ENCODE measurements around the gene BICC1. TPM values are rescaled to one million over a fixed set of nuclear protein-coding genes. Genes with fewer than 3 reads are reported as not detected.
A peak's percentile ranks its signal among the peaks of the same experiment; 100 is the strongest.

Gene BICC1
- total RNA-seq, 1 donor from 2014 or later, result 15.2 TPM

GRCh38 chr10:58531084-58531695 is 18.5 kb downstream of the BICC1 start:
- peaks cover 9% of the 10 kb centered on the region for H3K9me3 Mint-ChIP-seq
- H3K27ac Mint-ChIP-seq, result no peak overlapping the region
- no peaks in the 10 kb centered on the region for H3K27me3 Mint-ChIP-seq
- no peak for DNase-seq (ENCODE audit: extremely low spot score, unreplicated experiment)
- H3K36me3 Mint-ChIP-seq, result peaks cover 10% of the 10 kb centered on the region
- no peak overlapping the region for H3K4me3 Mint-ChIP-seq
- H3K4me1 Mint-ChIP-seq (ENCODE audit: unreplicated experiment), result no peaks in the 10 kb centered on the region
- peak; percentile 88 for TF ChIP-seq CTCF (conservative IDR thresholded peaks at IDR 0.05)

DNA sequence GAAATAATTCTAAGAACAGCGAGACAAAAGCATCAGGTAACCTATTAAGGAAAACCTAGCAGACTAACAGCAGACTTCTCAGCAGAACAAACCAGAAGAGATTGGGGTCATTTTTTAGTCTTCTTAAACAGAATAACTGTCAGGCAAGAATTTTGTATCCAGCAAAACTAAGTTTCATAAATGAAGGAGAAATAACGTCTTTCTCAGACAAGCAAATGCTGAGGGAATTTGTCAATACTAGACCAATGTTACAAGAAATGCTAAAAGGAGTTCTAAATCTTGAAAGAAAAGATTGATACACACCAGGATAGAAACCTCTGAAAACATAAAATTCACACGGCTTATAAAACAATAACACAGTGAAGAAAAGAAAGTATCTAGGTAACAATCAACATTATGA is 22.6 kb downstream of the BICC1 start:
- no peak for TF ChIP-seq CTCF (conservative IDR thresholded peaks at IDR 0.05)
- no peak for DNase-seq (ENCODE audit: extremely low spot score, unreplicated experiment)
- Mint-ChIP-seq H3K9me3 (peaks cover 17% of the 10 kb centered on the region), H3K27ac (no peak overlapping the region), H3K4me1 (ENCODE audit: unreplicated experiment) (no peaks in the 10 kb centered on the region), H3K27me3 (no peaks in the 10 kb centered on the region), H3K4me3 (no peak overlapping the region), H3K36me3 (peaks cover 16% of the 10 kb centered on the region)

GRCh38 chr10:58543141-58543540 is 30.5 kb downstream of the BICC1 start:
- DNase-seq (ENCODE audit: extremely low spot score, unreplicated experiment), result no peak
- H3K4me3 Mint-ChIP-seq, result no peak overlapping the region
- no peaks in the 10 kb centered on the region for H3K9me3 Mint-ChIP-seq
- no peaks in the 10 kb centered on the region for H3K4me1 Mint-ChIP-seq (ENCODE audit: unreplicated experiment)
- H3K27me3 Mint-ChIP-seq, result no peaks in the 10 kb centered on the region
- TF ChIP-seq CTCF (conservative IDR thresholded peaks at IDR 0.05), result no peak
- peaks cover 12% of the 10 kb centered on the region for H3K36me3 Mint-ChIP-seq
- no peak overlapping the region for H3K27ac Mint-ChIP-seq

- no peak for TF ChIP-seq CTCF (conservative IDR thresholded peaks at IDR 0.05)
- no peak overlapping the region for H3K27ac Mint-ChIP-seq
Measured at GRCh38 chr10:58544135-58544534, 31.5 kb downstream of the BICC1 start.

DNA sequence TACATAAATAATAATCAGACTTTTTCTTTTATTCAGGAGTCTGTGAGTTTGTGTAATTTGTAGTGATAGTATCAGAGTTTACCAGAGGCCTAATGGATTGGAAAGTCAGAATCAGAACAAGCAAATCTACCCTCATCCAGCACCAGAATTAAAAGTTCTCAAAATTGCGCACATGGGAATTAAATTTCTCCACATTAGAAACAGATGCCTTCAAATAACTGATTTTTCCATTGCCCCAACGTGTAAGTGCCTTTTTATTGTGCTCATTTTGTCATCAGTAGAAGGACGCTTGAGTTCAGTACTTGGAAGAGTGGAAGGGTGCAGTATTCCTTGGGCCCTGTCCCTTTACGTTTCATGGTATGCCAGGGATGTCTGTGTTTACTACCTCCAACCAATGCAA is 32.8 kb downstream of the BICC1 start:
- Mint-ChIP-seq H3K27me3 (no peaks in the 10 kb centered on the region), H3K9me3 (no peaks in the 10 kb centered on the region), H3K36me3 (peaks cover 6% of the 10 kb centered on the region), H3K4me3 (no peak overlapping the region), H3K4me1 (ENCODE audit: unreplicated experiment) (no peaks in the 10 kb centered on the region), H3K27ac (no peak overlapping the region)
- no peak for TF ChIP-seq CTCF (conservative IDR thresholded peaks at IDR 0.05)
- DNase-seq (ENCODE audit: extremely low spot score, unreplicated experiment), result no peak

More at GRCh38 chr10:58544135-58544534, 31.5 kb downstream of the BICC1 start:
- H3K4me3 Mint-ChIP-seq, result no peak overlapping the region
- no peaks in the 10 kb centered on the region for H3K9me3 Mint-ChIP-seq
- peaks cover 12% of the 10 kb centered on the region for H3K36me3 Mint-ChIP-seq
- no peaks in the 10 kb centered on the region for H3K27me3 Mint-ChIP-seq
- H3K4me1 Mint-ChIP-seq (ENCODE audit: unreplicated experiment), result no peaks in the 10 kb centered on the region
- DNase-seq (ENCODE audit: extremely low spot score, unreplicated experiment), result no peak

DNA sequence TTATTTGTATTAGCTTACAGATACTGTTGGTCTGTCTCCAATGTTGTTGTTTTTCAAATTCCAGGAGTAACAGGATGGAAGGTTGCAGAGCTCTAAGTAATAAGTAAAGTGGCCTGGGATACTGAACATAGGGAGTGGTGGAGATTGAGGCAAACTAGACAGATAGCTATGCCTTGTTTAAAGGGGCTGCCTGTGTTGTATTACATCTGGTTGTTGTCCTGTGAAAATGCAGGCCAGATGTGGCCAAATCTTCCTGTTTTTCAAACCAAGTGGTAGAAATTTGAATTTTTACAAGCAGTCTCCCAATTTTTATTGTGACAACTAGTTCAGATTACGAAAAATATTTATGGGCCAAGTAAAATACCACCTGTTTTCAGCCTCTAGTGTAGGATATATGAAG is 33.5 kb downstream of the BICC1 start:
- no peak overlapping the region for H3K27ac Mint-ChIP-seq
- H3K36me3 Mint-ChIP-seq, result peaks cover 6% of the 10 kb centered on the region
- no peak for DNase-seq (ENCODE audit: extremely low spot score, unreplicated experiment)
- no peaks in the 10 kb centered on the region for H3K4me1 Mint-ChIP-seq (ENCODE audit: unreplicated experiment)
- H3K9me3 Mint-ChIP-seq, result no peaks in the 10 kb centered on the region
- no peak overlapping the region for H3K4me3 Mint-ChIP-seq
- H3K27me3 Mint-ChIP-seq, result no peaks in the 10 kb centered on the region
- TF ChIP-seq CTCF (conservative IDR thresholded peaks at IDR 0.05), result no peak

All from type B pancreatic cell (in vitro differentiated cells).